ENCODE measurements around the gene C14orf132. TPM values are rescaled to one million over a fixed set of nuclear protein-coding genes. Genes with fewer than 3 reads are reported as not detected.

Gene C14orf132
- total RNA-seq, 3 donors from 2014 or later: 0.38 to 0.61 (median 0.43) TPM

- ATAC-seq (no peak), DNase-seq (no peak)
- Mint-ChIP-seq H3K4me3 (no peak overlapping the region), H3K36me3 (ENCODE audit: insufficient read depth) (peaks cover 4% of the 10 kb centered on the region), H3K9me3 (no peaks in the 10 kb centered on the region), H3K27me3 (ENCODE audit: low read depth) (peaks cover 4% of the 10 kb centered on the region), H3K4me1 (ENCODE audit: low read depth) (no peaks in the 10 kb centered on the region)
Observed at GRCh38 chr14:96089401-96089800, 50.2 kb downstream of the C14orf132 start.

- Mint-ChIP-seq H3K27me3 (ENCODE audit: low read depth) (peaks cover 2% of the 10 kb centered on the region), H3K9me3 (no peaks in the 10 kb centered on the region), H3K4me1 (ENCODE audit: low read depth) (no peaks in the 10 kb centered on the region), H3K4me3 (no peak overlapping the region), H3K36me3 (ENCODE audit: insufficient read depth) (peaks cover 4% of the 10 kb centered on the region)
- DNase-seq (no peak), ATAC-seq (no peak)
Observed at GRCh38 chr14:96090441-96091148, 51.4 kb downstream of the C14orf132 start.

- no peak overlapping the region for H3K4me3 Mint-ChIP-seq
- H3K36me3 Mint-ChIP-seq (ENCODE audit: insufficient read depth): peaks cover 4% of the 10 kb centered on the region
- no peaks in the 10 kb centered on the region for H3K9me3 Mint-ChIP-seq
Observed at GRCh38 chr14:96091149-96091693, 52.1 kb downstream of the C14orf132 start.

GRCh38 chr14:96091941-96092411 lies 52.8 kb downstream of the C14orf132 start:
- H3K4me1 Mint-ChIP-seq (ENCODE audit: low read depth): no peaks in the 10 kb centered on the region
- DNase-seq: no peak
- no peak for ATAC-seq
- H3K36me3 Mint-ChIP-seq (ENCODE audit: insufficient read depth): peaks cover 4% of the 10 kb centered on the region
- H3K27me3 Mint-ChIP-seq (ENCODE audit: low read depth): peaks cover 2% of the 10 kb centered on the region
- H3K9me3 Mint-ChIP-seq: no peaks in the 10 kb centered on the region
- no peak overlapping the region for H3K4me3 Mint-ChIP-seq

More at GRCh38 chr14:96091149-96091693, 52.1 kb downstream of the C14orf132 start:
- Mint-ChIP-seq H3K27me3 (ENCODE audit: low read depth) (peaks cover 2% of the 10 kb centered on the region), H3K4me1 (ENCODE audit: low read depth) (no peaks in the 10 kb centered on the region)
- DNase-seq (no peak), ATAC-seq (no peak)

- Mint-ChIP-seq H3K27me3 (ENCODE audit: low read depth) (no peaks in the 10 kb centered on the region), H3K4me3 (no peak overlapping the region), H3K9me3 (no peaks in the 10 kb centered on the region), H3K4me1 (ENCODE audit: low read depth) (no peaks in the 10 kb centered on the region), H3K36me3 (ENCODE audit: insufficient read depth) (no peaks in the 10 kb centered on the region)
- ATAC-seq (no peak), DNase-seq (no peak)
Observed at GRCh38 chr14:96092936-96093335, 53.8 kb downstream of the C14orf132 start.

GRCh38 chr14:96094211-96094610 lies 55.0 kb downstream of the C14orf132 start:
- DNase-seq: no peak
- H3K4me3 Mint-ChIP-seq: no peak overlapping the region
- no peak for ATAC-seq
- no peaks in the 10 kb centered on the region for H3K9me3 Mint-ChIP-seq
- H3K4me1 Mint-ChIP-seq (ENCODE audit: low read depth): no peaks in the 10 kb centered on the region
- H3K36me3 Mint-ChIP-seq (ENCODE audit: insufficient read depth): no peaks in the 10 kb centered on the region
- H3K27me3 Mint-ChIP-seq (ENCODE audit: low read depth): no peaks in the 10 kb centered on the region

- Mint-ChIP-seq H3K4me3 (no peak overlapping the region), H3K36me3 (ENCODE audit: insufficient read depth) (no peaks in the 10 kb centered on the region), H3K27me3 (ENCODE audit: low read depth) (no peaks in the 10 kb centered on the region), H3K4me1 (ENCODE audit: low read depth) (no peaks in the 10 kb centered on the region), H3K9me3 (no peaks in the 10 kb centered on the region)
- DNase-seq: no peak
- no peak for ATAC-seq
Observed at GRCh38 chr14:96094656-96095055, 55.5 kb downstream of the C14orf132 start.

GRCh38 chr14:96095058-96095457 lies 55.9 kb downstream of the C14orf132 start:
- H3K27me3 Mint-ChIP-seq (ENCODE audit: low read depth): no peaks in the 10 kb centered on the region
- no peak overlapping the region for H3K4me3 Mint-ChIP-seq
- H3K9me3 Mint-ChIP-seq: no peaks in the 10 kb centered on the region
- DNase-seq: no peak
- H3K4me1 Mint-ChIP-seq (ENCODE audit: low read depth): no peaks in the 10 kb centered on the region
- ATAC-seq: no peak
- no peaks in the 10 kb centered on the region for H3K36me3 Mint-ChIP-seq (ENCODE audit: insufficient read depth)

GRCh38 chr14:96095581-96096476 lies 56.7 kb downstream of the C14orf132 start:
- DNase-seq (no peak), ATAC-seq (no peak)
- Mint-ChIP-seq H3K4me1 (ENCODE audit: low read depth) (peaks cover 3% of the 10 kb centered on the region), H3K4me3 (no peak overlapping the region), H3K9me3 (no peaks in the 10 kb centered on the region), H3K27me3 (ENCODE audit: low read depth) (no peaks in the 10 kb centered on the region), H3K36me3 (ENCODE audit: insufficient read depth) (no peaks in the 10 kb centered on the region)

GRCh38 chr14:96096639-96097610 lies 57.8 kb downstream of the C14orf132 start:
- Mint-ChIP-seq H3K36me3 (ENCODE audit: insufficient read depth) (no peaks in the 10 kb centered on the region), H3K27me3 (ENCODE audit: low read depth) (no peaks in the 10 kb centered on the region), H3K4me1 (ENCODE audit: low read depth) (peaks cover 3% of the 10 kb centered on the region), H3K4me3 (no peak overlapping the region), H3K9me3 (no peaks in the 10 kb centered on the region)
- no peak for DNase-seq
- no peak for ATAC-seq

- Mint-ChIP-seq H3K9me3 (no peaks in the 10 kb centered on the region), H3K4me3 (no peak overlapping the region), H3K4me1 (ENCODE audit: low read depth) (peaks cover 3% of the 10 kb centered on the region), H3K27me3 (ENCODE audit: low read depth) (no peaks in the 10 kb centered on the region), H3K36me3 (ENCODE audit: insufficient read depth) (no peaks in the 10 kb centered on the region)
- DNase-seq (no peak), ATAC-seq (no peak)
Observed at GRCh38 chr14:96097752-96098151, 58.6 kb downstream of the C14orf132 start.

- Mint-ChIP-seq H3K36me3 (ENCODE audit: insufficient read depth) (no peaks in the 10 kb centered on the region), H3K4me1 (ENCODE audit: low read depth) (peaks cover 3% of the 10 kb centered on the region), H3K27me3 (ENCODE audit: low read depth) (no peaks in the 10 kb centered on the region), H3K9me3 (no peaks in the 10 kb centered on the region), H3K4me3 (no peak overlapping the region)
- DNase-seq (no peak), ATAC-seq (no peak)
Observed at GRCh38 chr14:96098309-96098998, 59.3 kb downstream of the C14orf132 start.

- Mint-ChIP-seq H3K4me1 (ENCODE audit: low read depth) (peaks cover 3% of the 10 kb centered on the region), H3K4me3 (no peak overlapping the region), H3K36me3 (ENCODE audit: insufficient read depth) (no peaks in the 10 kb centered on the region), H3K9me3 (no peaks in the 10 kb centered on the region), H3K27me3 (ENCODE audit: low read depth) (no peaks in the 10 kb centered on the region)
- DNase-seq (no peak), ATAC-seq (no peak)
Observed at GRCh38 chr14:96098999-96099335, 59.8 kb downstream of the C14orf132 start.
